Measurements from ENCODE around the gene MUC6.

The MUC6 gene

DNA sequence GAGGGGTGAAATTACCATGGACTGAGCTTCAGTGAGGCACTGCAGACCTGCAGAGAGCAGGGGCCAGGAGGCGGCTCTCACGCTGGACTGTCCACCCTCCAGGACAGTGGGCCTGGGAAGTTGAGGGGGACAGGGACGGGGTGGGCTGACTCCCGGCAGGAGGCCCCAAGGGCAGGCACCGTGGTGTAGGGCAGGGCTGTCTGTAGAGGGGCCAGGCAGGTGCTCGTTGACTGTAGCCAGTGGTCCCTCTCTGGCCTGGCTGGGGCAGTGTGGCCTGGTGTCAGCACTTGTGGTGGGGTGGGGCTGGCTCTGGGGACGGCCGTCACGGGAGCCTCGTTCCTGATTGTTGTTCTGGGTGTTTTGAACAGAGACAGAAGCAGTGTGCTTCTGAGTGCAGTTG, 46.4 kb downstream of the MUC6 start:
- DNase-seq (ENCODE audit: low spot score): no peak
- in situ Hi-C loops (cut with MboI; ENCODE audit: low sequenced_read_pairs, unreplicated experiment): no loop called here
- TF ChIP-seq CTCF (IDR thresholded peaks at IDR 0.05; ENCODE audit: borderline replicate concordance, control extremely low read depth, extremely low read depth, insufficient read depth, missing control alignments): no peak

- no peak for TF ChIP-seq CTCF (IDR thresholded peaks at IDR 0.05; ENCODE audit: borderline replicate concordance, control extremely low read depth, extremely low read depth, insufficient read depth, missing control alignments)
- in situ Hi-C loops (cut with MboI; ENCODE audit: low sequenced_read_pairs, unreplicated experiment): no loop called here
- DNase-seq (ENCODE audit: low spot score): no peak
These were observed 48.8 kb downstream of the MUC6 start for GRCh38 chr11:987671-988070.

DNA sequence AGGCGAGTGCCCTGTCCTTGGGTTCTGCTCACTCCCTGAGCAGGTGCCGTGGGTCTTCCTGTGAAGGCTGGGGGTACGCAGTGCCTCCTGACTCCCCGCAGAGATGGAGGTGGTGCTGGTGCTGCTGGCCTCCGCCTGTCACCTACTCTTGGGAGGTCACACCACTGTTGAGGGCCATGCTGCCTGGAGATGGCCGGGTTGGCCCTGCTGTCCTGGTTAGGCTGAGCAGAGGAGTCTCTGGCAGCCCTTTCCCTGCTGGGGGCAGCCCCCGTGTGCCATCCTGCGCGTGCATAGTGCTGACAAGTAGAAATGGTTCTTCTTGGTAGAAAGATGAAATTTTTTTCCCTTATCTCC, 49.6 kb downstream of the MUC6 start:
- TF ChIP-seq CTCF (IDR thresholded peaks at IDR 0.05; ENCODE audit: borderline replicate concordance, control extremely low read depth, extremely low read depth, insufficient read depth, missing control alignments): no peak
- no peak for DNase-seq (ENCODE audit: low spot score)
- in situ Hi-C loops (cut with MboI; ENCODE audit: low sequenced_read_pairs, unreplicated experiment): no loop called here

DNA sequence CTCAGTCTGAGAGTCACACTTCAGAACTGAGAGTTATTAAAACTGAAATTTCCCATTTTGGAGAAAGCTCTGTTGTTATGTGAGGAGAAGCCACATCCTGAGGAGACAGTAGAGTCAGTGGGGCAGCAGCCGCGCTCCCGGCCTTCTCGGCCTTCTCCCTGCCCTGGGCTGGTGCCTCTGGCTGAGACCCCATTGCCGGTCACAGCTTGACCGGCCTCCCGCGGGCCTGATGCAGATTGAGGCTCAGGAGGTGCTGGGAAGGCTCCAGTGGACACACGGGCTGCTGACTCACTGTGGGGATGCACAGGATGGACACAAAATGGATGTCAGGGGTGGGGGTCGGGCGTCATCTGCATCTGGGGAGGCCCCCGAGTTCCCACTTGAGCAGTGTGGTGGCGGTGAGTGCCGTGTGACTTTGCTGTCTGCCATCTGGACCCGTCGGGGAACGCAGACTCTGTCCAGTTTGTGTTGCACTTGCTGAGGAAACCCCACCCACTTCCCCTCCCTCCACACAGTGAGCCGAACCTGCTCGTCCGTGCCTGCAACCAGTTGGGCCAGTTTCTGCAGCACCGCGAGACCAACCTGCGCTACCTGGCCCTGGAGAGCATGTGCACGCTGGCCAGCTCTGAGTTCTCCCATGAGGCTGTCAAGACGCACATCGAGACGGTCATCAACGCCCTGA, 50.1 kb downstream of the MUC6 start:
- DNase-seq (ENCODE audit: low spot score): no peak
- TF ChIP-seq CTCF (IDR thresholded peaks at IDR 0.05; ENCODE audit: borderline replicate concordance, control extremely low read depth, extremely low read depth, insufficient read depth, missing control alignments): no peak
- in situ Hi-C loops (cut with MboI; ENCODE audit: low sequenced_read_pairs, unreplicated experiment): no loop called here

GRCh38 chr11:985848-986247, 50.7 kb downstream of the MUC6 start:
- no peak for DNase-seq (ENCODE audit: low spot score)
- in situ Hi-C loops (cut with MboI; ENCODE audit: low sequenced_read_pairs, unreplicated experiment): no loop called here
- TF ChIP-seq CTCF (IDR thresholded peaks at IDR 0.05; ENCODE audit: borderline replicate concordance, control extremely low read depth, extremely low read depth, insufficient read depth, missing control alignments): no peak

- in situ Hi-C loops (cut with MboI; ENCODE audit: low sequenced_read_pairs, unreplicated experiment): no loop called here
- DNase-seq (ENCODE audit: low spot score): no peak
These were observed 51.1 kb downstream of the MUC6 start for GRCh38 chr11:985406-985805.

More at GRCh38 chr11:985406-985805, 51.1 kb downstream of the MUC6 start:
- TF ChIP-seq CTCF (IDR thresholded peaks at IDR 0.05; ENCODE audit: borderline replicate concordance, control extremely low read depth, extremely low read depth, insufficient read depth, missing control alignments): no peak
